HL-60 (cell line): ENCODE measurements around the gene CHRD.

Experiments
- CTCF ChIP-seq: IDR thresholded peaks from one replicate; pipeline ENCODE4 v1.5.1; 2011; ENCODE audit warnings: low read length, control low read depth, inconsistent platforms; ENCODE audit not compliant: insufficient read depth
- GABPA ChIP-seq: IDR thresholded peaks from 2 replicates; pipeline ENCODE4 v1.6.1; 2012; ENCODE audit warnings: low read depth
- POLR2AphosphoS5 ChIP-seq: IDR thresholded peaks from 2 replicates; pipeline ENCODE4 v1.6.1; 2012; ENCODE audit warnings: low read depth
- SPI1 ChIP-seq: IDR thresholded peaks from 2 replicates; pipeline ENCODE4 v1.6.1; 2012; ENCODE audit warnings: low read depth, mild to moderate bottlenecking, borderline replicate concordance
- TF ChIP-seq, protein P1 (sequence below): IDR thresholded peaks from 2 replicates; pipeline ENCODE4 v1.6.1; 2012; ENCODE audit warnings: low read depth; ENCODE audit not compliant: insufficient replicate concordance

DNA sequence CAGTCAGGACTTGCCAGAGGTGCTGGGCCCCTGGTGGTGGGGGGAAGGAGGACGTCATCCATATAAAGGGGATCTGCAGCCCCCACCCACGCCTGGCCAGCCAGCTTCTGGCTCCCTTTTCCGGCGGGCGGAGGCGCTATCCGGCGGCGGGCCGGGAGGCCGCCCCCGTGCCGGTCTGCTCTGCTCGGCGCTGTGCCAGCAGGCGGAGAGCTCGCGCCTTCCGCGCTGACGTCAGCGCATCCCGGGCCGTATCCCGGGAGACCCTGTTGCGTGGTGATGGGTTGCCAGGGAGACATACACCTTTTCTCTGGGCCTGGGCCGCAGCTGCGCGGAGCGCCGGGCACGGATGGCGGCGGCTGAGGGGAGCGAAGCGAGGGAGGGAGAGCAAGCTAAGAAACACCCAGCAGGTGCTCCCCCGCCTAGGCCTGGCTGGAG lies 41.3 kb upstream of the CHRD start:
- TF ChIP-seq CTCF (no peak), POLR2AphosphoS5 (no peak), GABPA (no peak), SPI1 (no peak)
- TF ChIP-seq, protein P1, sequence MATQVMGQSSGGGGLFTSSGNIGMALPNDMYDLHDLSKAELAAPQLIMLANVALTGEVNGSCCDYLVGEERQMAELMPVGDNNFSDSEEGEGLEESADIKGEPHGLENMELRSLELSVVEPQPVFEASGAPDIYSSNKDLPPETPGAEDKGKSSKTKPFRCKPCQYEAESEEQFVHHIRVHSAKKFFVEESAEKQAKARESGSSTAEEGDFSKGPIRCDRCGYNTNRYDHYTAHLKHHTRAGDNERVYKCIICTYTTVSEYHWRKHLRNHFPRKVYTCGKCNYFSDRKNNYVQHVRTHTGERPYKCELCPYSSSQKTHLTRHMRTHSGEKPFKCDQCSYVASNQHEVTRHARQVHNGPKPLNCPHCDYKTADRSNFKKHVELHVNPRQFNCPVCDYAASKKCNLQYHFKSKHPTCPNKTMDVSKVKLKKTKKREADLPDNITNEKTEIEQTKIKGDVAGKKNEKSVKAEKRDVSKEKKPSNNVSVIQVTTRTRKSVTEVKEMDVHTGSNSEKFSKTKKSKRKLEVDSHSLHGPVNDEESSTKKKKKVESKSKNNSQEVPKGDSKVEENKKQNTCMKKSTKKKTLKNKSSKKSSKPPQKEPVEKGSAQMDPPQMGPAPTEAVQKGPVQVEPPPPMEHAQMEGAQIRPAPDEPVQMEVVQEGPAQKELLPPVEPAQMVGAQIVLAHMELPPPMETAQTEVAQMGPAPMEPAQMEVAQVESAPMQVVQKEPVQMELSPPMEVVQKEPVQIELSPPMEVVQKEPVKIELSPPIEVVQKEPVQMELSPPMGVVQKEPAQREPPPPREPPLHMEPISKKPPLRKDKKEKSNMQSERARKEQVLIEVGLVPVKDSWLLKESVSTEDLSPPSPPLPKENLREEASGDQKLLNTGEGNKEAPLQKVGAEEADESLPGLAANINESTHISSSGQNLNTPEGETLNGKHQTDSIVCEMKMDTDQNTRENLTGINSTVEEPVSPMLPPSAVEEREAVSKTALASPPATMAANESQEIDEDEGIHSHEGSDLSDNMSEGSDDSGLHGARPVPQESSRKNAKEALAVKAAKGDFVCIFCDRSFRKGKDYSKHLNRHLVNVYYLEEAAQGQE = no peak
